SK-N-SH treated with all-trans-retinoic acid at 6 μM for 48 hours (cell line): ENCODE data around the gene CCDC88C.

Experiments
- ATAC-seq: fragments of 200-7000 bp; cut with Tn5 transposase; 3 replicates; pipeline ENCODE4 v1.9.1; 2020; ENCODE audit warnings: mild to moderate bottlenecking, moderate library complexity
- ARNTL ChIP-seq: fragments of 450-650 bp; formaldehyde crosslinking; IDR thresholded peaks from 2 replicates; pipeline ENCODE4 v1.5.0; 2020; ENCODE audit warnings: low read depth, mild to moderate bottlenecking, moderate library complexity, borderline replicate concordance
- BACH2 ChIP-seq: fragments of 250-450 bp; sonication (Bioruptor Pico); IDR thresholded peaks from 2 replicates; pipeline ENCODE4 v1.9.0; 2021; ENCODE audit warnings: mild to moderate bottlenecking, borderline replicate concordance
- CSDC2 ChIP-seq: fragments of 250-450 bp; sonication (Bioruptor Pico); IDR thresholded peaks from 2 replicates; pipeline ENCODE4 v1.5.0; 2020; ENCODE audit warnings: mild to moderate bottlenecking, moderate library complexity
- ESRRG ChIP-seq: fragments of 250-450 bp; sonication (Bioruptor Pico); IDR thresholded peaks from 2 replicates; pipeline ENCODE4 v1.6.1; 2021; ENCODE audit warnings: mild to moderate bottlenecking
- GLIS3 ChIP-seq: fragments of 250-450 bp; sonication (Bioruptor Pico); IDR thresholded peaks from 2 replicates; pipeline ENCODE4 v1.5.0; 2020; ENCODE audit warnings: mild to moderate bottlenecking, moderate library complexity
- ISL1 ChIP-seq: fragments of 250-450 bp; sonication (Bioruptor Pico); IDR thresholded peaks from 2 replicates; pipeline ENCODE4 v2.1.2; 2022; ENCODE audit warnings: mild to moderate bottlenecking, moderate library complexity
- OSR1 ChIP-seq: fragments of 250-450 bp; sonication (Bioruptor Pico); IDR thresholded peaks from 2 replicates; pipeline ENCODE4 v1.8.0; 2022; ENCODE audit warnings: moderate library complexity, mild to moderate bottlenecking, inconsistent platforms
- PATZ1 ChIP-seq: fragments of 250-450 bp; sonication (Bioruptor Pico); IDR thresholded peaks from 2 replicates; pipeline ENCODE4 v1.8.0; 2020; ENCODE audit warnings: mild to moderate bottlenecking, moderate library complexity, borderline replicate concordance
- PPARA ChIP-seq: fragments of 250-450 bp; sonication (Bioruptor Pico); IDR thresholded peaks from 2 replicates; pipeline ENCODE4 v1.5.0; 2020; ENCODE audit warnings: mild to moderate bottlenecking, borderline replicate concordance
- RARB ChIP-seq: fragments of 250-450 bp; sonication (Bioruptor Pico); IDR thresholded peaks from 2 replicates; pipeline ENCODE4 v1.8.0; 2021; ENCODE audit warnings: mild to moderate bottlenecking, moderate library complexity
- SNAI2 ChIP-seq: fragments of 250-450 bp; sonication (Bioruptor Pico); IDR thresholded peaks from 2 replicates; pipeline ENCODE4 v1.5.0; 2020; ENCODE audit warnings: mild to moderate bottlenecking, moderate library complexity
- TCF4 ChIP-seq: fragments of 250-450 bp; sonication (Bioruptor Pico); IDR thresholded peaks from 2 replicates; pipeline ENCODE4 v1.8.0; 2021; ENCODE audit warnings: mild to moderate bottlenecking, moderate library complexity, borderline replicate concordance
- TOX ChIP-seq: fragments of 250-450 bp; sonication (Bioruptor Pico); IDR thresholded peaks from 2 replicates; pipeline ENCODE4 v1.8.0; 2021; ENCODE audit warnings: mild to moderate bottlenecking, moderate library complexity, borderline replicate concordance
- ZC3H10 ChIP-seq: fragments of 250-450 bp; sonication (Bioruptor Pico); IDR thresholded peaks from 2 replicates; pipeline ENCODE4 v1.5.1; 2021; ENCODE audit warnings: mild to moderate bottlenecking, moderate library complexity
- ZFP3 ChIP-seq: fragments of 250-450 bp; sonication (Bioruptor Pico); IDR thresholded peaks from 2 replicates; pipeline ENCODE4 v1.5.0; 2020; ENCODE audit warnings: mild to moderate bottlenecking, moderate library complexity
- ZNF8 ChIP-seq: fragments of 450-650 bp; formaldehyde crosslinking; IDR thresholded peaks from 2 replicates; pipeline ENCODE4 v1.5.0; 2020; ENCODE audit warnings: mild to moderate bottlenecking, moderate library complexity
- TF ChIP-seq, protein P1 (sequence below): fragments of 250-450 bp; sonication (Bioruptor Pico); IDR thresholded peaks from 2 replicates; pipeline ENCODE4 v1.8.0; 2021; ENCODE audit warnings: low read depth, mild to moderate bottlenecking, moderate library complexity, borderline replicate concordance
- TF ChIP-seq, protein P2 (sequence below): fragments of 250-450 bp; sonication (Bioruptor Pico); IDR thresholded peaks from 2 replicates; pipeline ENCODE4 v1.5.0; 2020; ENCODE audit warnings: mild to moderate bottlenecking, moderate library complexity
- TF ChIP-seq, protein P3 (sequence below): fragments of 250-450 bp; sonication (Bioruptor Pico); IDR thresholded peaks from 2 replicates; pipeline ENCODE4 v1.5.1; 2020; ENCODE audit warnings: low read depth, mild to moderate bottlenecking, moderate library complexity

The CCDC88C gene

DNA sequence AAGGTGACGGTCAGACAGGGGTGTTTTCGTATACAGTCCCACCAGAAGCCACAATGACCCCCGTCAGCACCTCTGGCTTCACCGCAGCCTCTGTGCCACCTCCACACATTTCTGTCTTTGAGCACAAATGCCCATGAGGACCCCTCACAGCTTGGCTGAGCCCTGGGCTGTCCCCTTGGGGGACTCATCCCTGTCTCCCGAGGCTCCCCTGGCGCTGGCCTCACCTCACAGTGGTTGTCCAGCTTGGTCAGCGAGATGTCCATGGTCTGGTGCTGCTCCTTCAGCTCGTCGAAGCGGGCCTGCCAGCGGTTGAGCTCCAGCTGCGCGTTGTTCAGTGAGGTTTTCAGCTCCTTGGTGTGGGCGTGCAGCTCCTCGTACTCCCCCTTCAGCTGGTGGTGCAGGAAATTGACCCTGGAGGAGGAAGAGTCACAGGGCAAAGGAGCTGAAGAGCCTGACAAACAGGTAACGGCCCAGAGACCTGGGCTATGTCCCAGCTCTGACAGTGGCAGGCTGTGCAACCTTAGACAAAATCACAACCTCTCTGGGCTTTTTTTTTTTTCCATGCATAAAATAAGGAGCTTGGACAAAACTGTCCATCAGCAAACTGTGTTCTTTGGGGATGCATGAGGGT, 120.4 kb downstream of the CCDC88C start:
- no peak for ATAC-seq
- TF ChIP-seq ZNF8 (CRISPR knock-in tag) (no peak), ARNTL (CRISPR knock-in tag) (no peak), GLIS3 (no peak), BACH2 (CRISPR knock-in tag) (no peak), OSR1 (no peak), PATZ1 (CRISPR knock-in tag) (no peak), TCF4 (CRISPR knock-in tag) (no peak), PPARA (CRISPR knock-in tag) (no peak), ISL1 (CRISPR knock-in tag) (no peak), TOX (no peak), SNAI2 (CRISPR knock-in tag) (no peak), ESRRG (CRISPR knock-in tag) (no peak), CSDC2 (CRISPR knock-in tag) (no peak)
- TF ChIP-seq, protein P1, sequence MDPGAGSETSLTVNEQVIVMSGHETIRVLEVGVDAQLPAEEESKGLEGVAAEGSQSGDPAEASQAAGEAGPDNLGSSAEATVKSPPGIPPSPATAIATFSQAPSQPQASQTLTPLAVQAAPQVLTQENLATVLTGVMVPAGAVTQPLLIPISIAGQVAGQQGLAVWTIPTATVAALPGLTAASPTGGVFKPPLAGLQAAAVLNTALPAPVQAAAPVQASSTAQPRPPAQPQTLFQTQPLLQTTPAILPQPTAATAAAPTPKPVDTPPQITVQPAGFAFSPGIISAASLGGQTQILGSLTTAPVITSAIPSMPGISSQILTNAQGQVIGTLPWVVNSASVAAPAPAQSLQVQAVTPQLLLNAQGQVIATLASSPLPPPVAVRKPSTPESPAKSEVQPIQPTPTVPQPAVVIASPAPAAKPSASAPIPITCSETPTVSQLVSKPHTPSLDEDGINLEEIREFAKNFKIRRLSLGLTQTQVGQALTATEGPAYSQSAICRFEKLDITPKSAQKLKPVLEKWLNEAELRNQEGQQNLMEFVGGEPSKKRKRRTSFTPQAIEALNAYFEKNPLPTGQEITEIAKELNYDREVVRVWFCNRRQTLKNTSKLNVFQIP (CRISPR knock-in tag), result no peak
- TF ChIP-seq, protein P2, sequence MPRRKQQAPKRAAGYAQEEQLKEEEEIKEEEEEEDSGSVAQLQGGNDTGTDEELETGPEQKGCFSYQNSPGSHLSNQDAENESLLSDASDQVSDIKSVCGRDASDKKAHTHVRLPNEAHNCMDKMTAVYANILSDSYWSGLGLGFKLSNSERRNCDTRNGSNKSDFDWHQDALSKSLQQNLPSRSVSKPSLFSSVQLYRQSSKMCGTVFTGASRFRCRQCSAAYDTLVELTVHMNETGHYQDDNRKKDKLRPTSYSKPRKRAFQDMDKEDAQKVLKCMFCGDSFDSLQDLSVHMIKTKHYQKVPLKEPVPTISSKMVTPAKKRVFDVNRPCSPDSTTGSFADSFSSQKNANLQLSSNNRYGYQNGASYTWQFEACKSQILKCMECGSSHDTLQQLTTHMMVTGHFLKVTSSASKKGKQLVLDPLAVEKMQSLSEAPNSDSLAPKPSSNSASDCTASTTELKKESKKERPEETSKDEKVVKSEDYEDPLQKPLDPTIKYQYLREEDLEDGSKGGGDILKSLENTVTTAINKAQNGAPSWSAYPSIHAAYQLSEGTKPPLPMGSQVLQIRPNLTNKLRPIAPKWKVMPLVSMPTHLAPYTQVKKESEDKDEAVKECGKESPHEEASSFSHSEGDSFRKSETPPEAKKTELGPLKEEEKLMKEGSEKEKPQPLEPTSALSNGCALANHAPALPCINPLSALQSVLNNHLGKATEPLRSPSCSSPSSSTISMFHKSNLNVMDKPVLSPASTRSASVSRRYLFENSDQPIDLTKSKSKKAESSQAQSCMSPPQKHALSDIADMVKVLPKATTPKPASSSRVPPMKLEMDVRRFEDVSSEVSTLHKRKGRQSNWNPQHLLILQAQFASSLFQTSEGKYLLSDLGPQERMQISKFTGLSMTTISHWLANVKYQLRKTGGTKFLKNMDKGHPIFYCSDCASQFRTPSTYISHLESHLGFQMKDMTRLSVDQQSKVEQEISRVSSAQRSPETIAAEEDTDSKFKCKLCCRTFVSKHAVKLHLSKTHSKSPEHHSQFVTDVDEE (CRISPR knock-in tag), result no peak
- TF ChIP-seq, all 23 proteins: peak for 0

- TF ChIP-seq TCF4 (CRISPR knock-in tag) (no peak), ARNTL (CRISPR knock-in tag) (no peak), ZFP3 (CRISPR knock-in tag) (no peak), RARB (CRISPR knock-in tag) (no peak), ZNF8 (CRISPR knock-in tag) (no peak)
- TF ChIP-seq, protein P3, sequence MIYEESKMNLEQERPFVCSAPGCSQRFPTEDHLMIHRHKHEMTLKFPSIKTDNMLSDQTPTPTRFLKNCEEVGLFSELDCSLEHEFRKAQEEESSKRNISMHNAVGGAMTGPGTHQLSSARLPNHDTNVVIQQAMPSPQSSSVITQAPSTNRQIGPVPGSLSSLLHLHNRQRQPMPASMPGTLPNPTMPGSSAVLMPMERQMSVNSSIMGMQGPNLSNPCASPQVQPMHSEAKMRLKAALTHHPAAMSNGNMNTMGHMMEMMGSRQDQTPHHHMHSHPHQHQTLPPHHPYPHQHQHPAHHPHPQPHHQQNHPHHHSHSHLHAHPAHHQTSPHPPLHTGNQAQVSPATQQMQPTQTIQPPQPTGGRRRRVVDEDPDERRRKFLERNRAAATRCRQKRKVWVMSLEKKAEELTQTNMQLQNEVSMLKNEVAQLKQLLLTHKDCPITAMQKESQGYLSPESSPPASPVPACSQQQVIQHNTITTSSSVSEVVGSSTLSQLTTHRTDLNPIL (CRISPR knock-in tag), result no peak
- no peak for ATAC-seq
These were observed 121.5 kb downstream of the CCDC88C start for GRCh38 chr14:91295851-91296796.

DNA sequence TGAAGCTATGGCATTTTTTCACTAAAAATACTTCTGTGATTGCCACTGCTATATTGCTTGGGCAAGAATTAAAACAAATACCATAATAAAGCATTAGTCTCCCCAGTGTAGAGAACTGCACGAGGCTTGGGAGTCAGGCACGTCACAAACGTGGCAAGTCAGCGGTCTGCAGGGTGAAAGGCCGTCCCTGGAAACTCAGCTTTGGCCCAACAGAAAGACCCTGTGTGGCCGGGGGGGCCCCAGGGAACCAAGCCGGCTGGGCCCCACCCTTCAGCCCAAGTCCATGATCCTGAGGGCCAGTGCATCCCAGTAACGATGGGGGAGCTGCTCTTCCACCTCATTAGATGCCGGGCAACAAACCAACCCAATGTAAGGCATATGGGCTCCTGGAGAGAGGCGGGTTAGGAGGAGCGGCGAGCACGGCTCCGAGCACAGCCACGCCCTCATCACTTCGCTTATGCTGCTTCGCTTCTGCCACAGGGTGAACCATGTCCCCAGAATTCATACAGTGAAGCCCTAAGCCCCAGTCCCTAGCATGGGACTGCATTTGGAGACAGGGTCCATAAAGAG, 122.3 kb downstream of the CCDC88C start:
- ATAC-seq, result no peak
- TF ChIP-seq, protein P1 (CRISPR knock-in tag), result no peak
- TF ChIP-seq GLIS3 (no peak), RARB (CRISPR knock-in tag) (no peak), OSR1 (no peak), SNAI2 (CRISPR knock-in tag) (no peak), ZC3H10 (no peak), ISL1 (CRISPR knock-in tag) (no peak)
